Measurements from ENCODE around the gene CDK3. TPM values are rescaled to one million over a fixed set of nuclear protein-coding genes. Genes with fewer than 3 reads are reported as not detected.
"Not testable (repeated sequence)": the region's sequence is repeated elsewhere in the genome, so short reads cannot be mapped to it uniquely, and the experiment has no call there.

CDK3 gene
- total RNA-seq (1 to 10 TPM; 5.0 to 5.5 TPM), polyA plus RNA-seq (not detected)

GRCh38 chr17:76000755-76001521, at the start of gene CDK3:
CDK3 (plus strand) TSS chr17:76000855; CDS start chr17:76001426, 571 bp downstream.
- DNase-seq, result no peak
- peaks cover 12 to 19% (median 14%) of the 10 kb centered on the region in 3 donors for H3K4me1 Mint-ChIP-seq
- Histone ChIP-seq H3K4me1 (ENCODE audit: insufficient read depth, low read length) (peaks cover 12% of the 10 kb centered on the region), H3K27me3 (ENCODE audit: insufficient read depth, low read length, poor library complexity, severe bottlenecking) (no peaks in the 10 kb centered on the region), H3K36me3 (ENCODE audit: insufficient read depth, low read length) (no peaks in the 10 kb centered on the region), H3K27ac (ENCODE audit: low read depth, low read length) (no peak within 1 kb of the TSS), H3K9me3 (ENCODE audit: low read length) (no peaks in the 10 kb centered on the region), H3K4me3 (ENCODE audit: low read length) (no peak within 1 kb of the TSS)
- no peaks in the 10 kb centered on the region for H3K9me3 Mint-ChIP-seq
- CTCF ChIA-PET, result interaction anchor here (0.8 to 3.3 kb wide), 9 partner anchors 8 to 279 kb away, joined by 3 to 20 read pairs (median 5); partner anchors contain the start of gene MRPL38
- POLR2A ChIA-PET, result no interaction called here
- H3K36me3 Mint-ChIP-seq, result peaks cover 0 to 7% (median 0%) of the 10 kb centered on the region in 3 donors
- peak within 1 kb of the TSS in 1 of 8 donors; percentile 86 for H3K27ac Mint-ChIP-seq
- H3K27me3 Mint-ChIP-seq, result no peaks in the 10 kb centered on the region
- H3K4me3 Mint-ChIP-seq, result no peak within 1 kb of the TSS

GRCh38 chr17:75950855-75951554, 49.6 kb upstream of the CDK3 start:
- peaks cover 0 to 6% (median 0%) of the 10 kb centered on the region in 3 donors for H3K4me1 Mint-ChIP-seq
- ChIA-PET CTCF (interaction anchor here (0.8 kb wide), 1 partner anchor 46 kb away, joined by 3 read pairs; the partner anchor contains the start of gene MRPL38), POLR2A (no interaction called here)
- DNase-seq, result no peak
- no peaks in the 10 kb centered on the region for H3K27me3 Mint-ChIP-seq
- no peaks in the 10 kb centered on the region for H3K9me3 Mint-ChIP-seq
- H3K9me3 ChIP-seq (ENCODE audit: low read length), result no peaks in the 10 kb centered on the region
- no peak overlapping the region for H3K4me3 ChIP-seq (ENCODE audit: low read length)
- H3K36me3 ChIP-seq (ENCODE audit: insufficient read depth, low read length), result peaks cover 46% of the 10 kb centered on the region
- peaks cover 5 to 78% (median 18%) of the 10 kb centered on the region in 3 donors for H3K36me3 Mint-ChIP-seq
- no peaks in the 10 kb centered on the region for H3K4me1 ChIP-seq (ENCODE audit: insufficient read depth, low read length)
- H3K27me3 ChIP-seq (ENCODE audit: insufficient read depth, low read length, poor library complexity, severe bottlenecking), result no peaks in the 10 kb centered on the region
- H3K27ac Mint-ChIP-seq, result peak overlapping the region in 2 of 8 donors; percentile 23 to 36
- H3K27ac ChIP-seq (ENCODE audit: low read depth, low read length), result no peak overlapping the region
- H3K4me3 Mint-ChIP-seq, result no peak overlapping the region

- no peak overlapping the region for H3K4me3 ChIP-seq (ENCODE audit: low read length)
- Mint-ChIP-seq H3K4me3 (no peak overlapping the region), H3K27me3 (no peaks in the 10 kb centered on the region), H3K36me3 (peaks cover 0 to 41% (median 5%) of the 10 kb centered on the region in 3 donors), H3K4me1 (peaks cover 2 to 25% (median 18%) of the 10 kb centered on the region in 3 donors), H3K27ac (peak overlapping the region in 1 of 8 donors; percentile 0), H3K9me3 (no peaks in the 10 kb centered on the region)
- H3K27ac ChIP-seq (ENCODE audit: low read depth, low read length), result no peak overlapping the region
- H3K27me3 ChIP-seq (ENCODE audit: insufficient read depth, low read length, poor library complexity, severe bottlenecking), result no peaks in the 10 kb centered on the region
- no peak for DNase-seq
- H3K36me3 ChIP-seq (ENCODE audit: insufficient read depth, low read length), result peaks cover 12% of the 10 kb centered on the region
- H3K9me3 ChIP-seq (ENCODE audit: low read length), result no peaks in the 10 kb centered on the region
- ChIA-PET POLR2A (no interaction called here), CTCF (interaction anchor here (1.0 kb wide), 1 partner anchor 54 kb away, joined by 3 read pairs; no protein-coding TSS in a partner anchor)
- no peaks in the 10 kb centered on the region for H3K4me1 ChIP-seq (ENCODE audit: insufficient read depth, low read length)
Measured at GRCh38 chr17:75959051-75959838, 41.4 kb upstream of the CDK3 start.

- Histone ChIP-seq H3K9me3 (ENCODE audit: low read length) (no peaks in the 10 kb centered on the region), H3K4me1 (ENCODE audit: insufficient read depth, low read length) (no peaks in the 10 kb centered on the region), H3K27ac (ENCODE audit: low read depth, low read length) (no peak overlapping the region), H3K27me3 (ENCODE audit: insufficient read depth, low read length, poor library complexity, severe bottlenecking) (no peaks in the 10 kb centered on the region), H3K36me3 (ENCODE audit: insufficient read depth, low read length) (peaks cover 9% of the 10 kb centered on the region), H3K4me3 (ENCODE audit: low read length) (no peak overlapping the region)
- CTCF ChIA-PET, result interaction anchor here (1.0 kb wide), 1 partner anchor 54 kb away, joined by 3 read pairs; no protein-coding TSS in a partner anchor
- no peak for DNase-seq
- no peaks in the 10 kb centered on the region for H3K27me3 Mint-ChIP-seq
- H3K4me1 Mint-ChIP-seq, result peaks cover 4 to 25% (median 24%) of the 10 kb centered on the region in 3 donors
- peaks cover 0 to 40% (median 7%) of the 10 kb centered on the region in 3 donors for H3K36me3 Mint-ChIP-seq
- H3K9me3 Mint-ChIP-seq, result no peaks in the 10 kb centered on the region
- no peak overlapping the region for H3K27ac Mint-ChIP-seq
- H3K4me3 Mint-ChIP-seq, result no peak overlapping the region
- POLR2A ChIA-PET, result no interaction called here
Measured at GRCh38 chr17:75959839-75960511, 40.7 kb upstream of the CDK3 start.

- Histone ChIP-seq H3K36me3 (ENCODE audit: insufficient read depth, low read length) (no peaks in the 10 kb centered on the region), H3K4me3 (ENCODE audit: low read length) (no peak overlapping the region), H3K27me3 (ENCODE audit: insufficient read depth, low read length, poor library complexity, severe bottlenecking) (no peaks in the 10 kb centered on the region), H3K4me1 (ENCODE audit: insufficient read depth, low read length) (no peaks in the 10 kb centered on the region), H3K9me3 (ENCODE audit: low read length) (no peaks in the 10 kb centered on the region), H3K27ac (ENCODE audit: low read depth, low read length) (no peak overlapping the region)
- DNase-seq, result no peak
- Mint-ChIP-seq H3K27me3 (no peaks in the 10 kb centered on the region), H3K27ac (peak overlapping the region in 1 of 8 donors; percentile 74), H3K36me3 (peaks cover 0 to 19% (median 11%) of the 10 kb centered on the region in 3 donors), H3K4me3 (no peak overlapping the region), H3K9me3 (no peaks in the 10 kb centered on the region), H3K4me1 (peaks cover 10 to 25% (median 20%) of the 10 kb centered on the region in 3 donors)
- CTCF ChIA-PET, result interaction anchor here (1.4 kb wide), 1 partner anchor 49 kb away, joined by 4 read pairs; no protein-coding TSS in a partner anchor
- POLR2A ChIA-PET, result interaction anchor here (0.7 kb wide), 1 partner anchor 68 kb away, joined by 5 read pairs; no protein-coding TSS in a partner anchor
Measured at GRCh38 chr17:75965468-75965867, 35.2 kb upstream of the CDK3 start.

- Mint-ChIP-seq H3K4me1 (peaks cover 14 to 40% (median 32%) of the 10 kb centered on the region in 3 donors), H3K36me3 (peaks cover 0 to 37% (median 9%) of the 10 kb centered on the region in 3 donors)
- H3K27me3 Mint-ChIP-seq; H3K4me1 ChIP-seq (ENCODE audit: insufficient read depth, low read length); H3K9me3 ChIP-seq (ENCODE audit: low read length); POLR2A ChIA-PET; H3K27ac ChIP-seq (ENCODE audit: low read depth, low read length); DNase-seq; H3K27me3 ChIP-seq (ENCODE audit: insufficient read depth, low read length, poor library complexity, severe bottlenecking); H3K4me3 ChIP-seq (ENCODE audit: low read length); H3K9me3 Mint-ChIP-seq; H3K27ac Mint-ChIP-seq; H3K4me3 Mint-ChIP-seq; H3K36me3 ChIP-seq (ENCODE audit: insufficient read depth, low read length): not testable (repeated sequence)
- CTCF ChIA-PET, result interaction anchor here (1.6 kb wide), 1 partner anchor 15 kb away, joined by 6 read pairs; no protein-coding TSS in a partner anchor
Measured at GRCh38 chr17:75969044-75969443, 31.6 kb upstream of the CDK3 start.

GRCh38 chr17:75970011-75970523, 30.6 kb upstream of the CDK3 start:
- Mint-ChIP-seq H3K27ac (peak overlapping the region in 2 of 8 donors; percentile 39 to 78), H3K9me3 (no peaks in the 10 kb centered on the region), H3K27me3 (no peaks in the 10 kb centered on the region), H3K4me3 (peak overlapping the region in 1 of 7 donors; percentile 42), H3K4me1 (peaks cover 17 to 38% (median 38%) of the 10 kb centered on the region in 3 donors), H3K36me3 (peaks cover 0 to 40% (median 8%) of the 10 kb centered on the region in 3 donors)
- H3K9me3 ChIP-seq (ENCODE audit: low read length), result no peaks in the 10 kb centered on the region
- CTCF ChIA-PET, result interaction anchor here (1.6 to 2.0 kb wide), 2 partner anchors 14 to 216 kb away, joined by 4 to 6 read pairs; no protein-coding TSS in a partner anchor
- no peaks in the 10 kb centered on the region for H3K27me3 ChIP-seq (ENCODE audit: insufficient read depth, low read length, poor library complexity, severe bottlenecking)
- H3K36me3 ChIP-seq (ENCODE audit: insufficient read depth, low read length), result no peaks in the 10 kb centered on the region
- POLR2A ChIA-PET, result interaction anchor here (0.6 kb wide), 1 partner anchor 130 kb away, joined by 3 read pairs; no protein-coding TSS in a partner anchor
- no peak overlapping the region for H3K4me3 ChIP-seq (ENCODE audit: low read length)
- DNase-seq, result no peak
- no peak overlapping the region for H3K27ac ChIP-seq (ENCODE audit: low read depth, low read length)
- no peaks in the 10 kb centered on the region for H3K4me1 ChIP-seq (ENCODE audit: insufficient read depth, low read length)
